K562 (cell line): ENCODE measurements around the gene CNNM3. TPM values are rescaled to one million over a fixed set of nuclear protein-coding genes. Genes with fewer than 3 reads are reported as not detected.

Experiments
- ATAC-seq: fragments of 200-7000 bp; cut with Tn5 transposase; 3 replicates; pipeline ENCODE4 v1.9.1; 2020; ENCODE audit warnings: moderate library complexity
- BruUV-seq: library from RNA; stranded (reverse); fragments of 400-500 nt; replicated peaks from 2 replicates; lab custom pipeline; 2021; lab: Mats Ljungman, UMichigan
- CTCF ChIA-PET: fragments of 300-600 bp; formaldehyde crosslinking; extraction: SDS; loops from one replicate; lab custom pipeline; 2021; ENCODE audit warnings: low intra/inter-chr PET ratio; lab: Yijun Ruan, JAX
- POLR2A ChIA-PET: fragments of 300-600, 350-650 bp; sonication (Branson Sonifier 250); formaldehyde crosslinking; extraction: SDS; loops from one replicate; lab custom pipeline; 2021; ENCODE audit warnings: antibody characterized with exemption, inconsistent platforms; lab: Yijun Ruan, JAX
- DNase-seq, 4 experiments: peaks; one replicate each; pipeline versions ENCODE4 v3.0.0 to v3.0.0-alpha.2; 2011 to 2018; ENCODE audit warnings: low spot score in 3 of 4, mixed read lengths in 3 of 4; ENCODE audit errors: extremely low read depth in 1 of 4
- FAIRE-seq: peaks from 2 replicates; lab custom pipeline; 2011; peaks lifted over from hg19 to GRCh38; lab: Jason Lieb, UNC
- H2AFZ ChIP-seq: 2 replicates; pipeline ENCODE4 v1.6.0; 2011; ENCODE audit warnings: low read depth, low read length, control low read depth, inconsistent platforms
- H3K27ac ChIP-seq: fragments of 200-600 bp; 3 replicates; pipeline ENCODE4 v1.8.0; 2011; ENCODE audit warnings: low read depth, mild to moderate bottlenecking, control low read depth, inconsistent platforms, low read length, moderate library complexity, mixed read lengths; ENCODE audit errors: extremely low read depth
- H3K27me3 ChIP-seq, 2 experiments: fragments of 300-600 bp in 1 of 2; 2 replicates in 1 of 2; 3 replicates in 1 of 2; pipeline versions ENCODE4 v1.6.0 to v1.8.0; 2011; ENCODE audit warnings: inconsistent platforms in 2 of 2, low read length in 2 of 2, mild to moderate bottlenecking in 1 of 2, mixed read lengths in 1 of 2, moderate library complexity in 1 of 2; ENCODE audit not compliant: control insufficient read depth in 2 of 2, insufficient read depth in 2 of 2
- H3K36me3 ChIP-seq: fragments of 300-600 bp; 3 replicates; pipeline ENCODE4 v1.8.0; 2011; ENCODE audit warnings: mild to moderate bottlenecking, low read length, inconsistent platforms; ENCODE audit not compliant: control insufficient read depth, insufficient read depth
- H3K4me1 ChIP-seq, 2 experiments: fragments of 200-600 bp in 1 of 2; replicated peaks in 1 of 2; 2 replicates in 1 of 2; 3 replicates in 1 of 2; pipeline versions ENCODE4 v1.5.1 to v1.8.0; 2011; ENCODE audit warnings: inconsistent platforms in 2 of 2, low read length in 2 of 2, mild to moderate bottlenecking in 1 of 2, mixed read lengths in 1 of 2, moderate library complexity in 1 of 2; ENCODE audit not compliant: control insufficient read depth in 2 of 2, insufficient read depth in 2 of 2
- H3K4me2 ChIP-seq: 2 replicates; pipeline ENCODE4 v1.6.1; 2011; ENCODE audit warnings: low read length, control low read depth, inconsistent platforms, mixed read lengths; ENCODE audit not compliant: insufficient read depth
- H3K4me3 ChIP-seq: fragments of 200-600 bp; sonication (generic), shearing (Covaris generic); 2 replicates; pipeline ENCODE4 v1.5.1; 2016; ENCODE audit warnings: control low read depth, inconsistent platforms
- H3K79me2 ChIP-seq: fragments of 200-600 bp; 3 replicates; pipeline ENCODE4 v1.8.0; 2011; ENCODE audit warnings: low read length, inconsistent platforms; ENCODE audit not compliant: control insufficient read depth, insufficient read depth
- H3K9ac ChIP-seq, 2 experiments: 2 replicates each; pipeline versions ENCODE4 v1.6.0 to v1.6.1; 2011; ENCODE audit warnings: low read depth in 2 of 2, low read length in 2 of 2, control low read depth in 1 of 2, inconsistent platforms in 1 of 2, mild to moderate bottlenecking in 1 of 2, mixed read lengths in 1 of 2; ENCODE audit not compliant: insufficient read depth in 1 of 2
- H3K9me1 ChIP-seq: one replicate; pipeline ENCODE4 v1.6.0; 2011; ENCODE audit warnings: inconsistent platforms, mild to moderate bottlenecking, low read length, moderate library complexity; ENCODE audit not compliant: control insufficient read depth, insufficient read depth
- H3K9me3 ChIP-seq: replicated peaks from 2 replicates; pipeline ENCODE4 v1.5.1; 2011; ENCODE audit warnings: low read depth, low read length, inconsistent platforms; ENCODE audit not compliant: control insufficient read depth, insufficient read depth
- H4K20me1 ChIP-seq: replicated peaks from 2 replicates; pipeline ENCODE4 v1.6.1; 2011; ENCODE audit warnings: low read length, inconsistent platforms, mixed read lengths; ENCODE audit not compliant: control insufficient read depth, insufficient read depth
- RBFOX2 ChIP-seq: fragments of 200-400 bp; formaldehyde crosslinking; IDR thresholded peaks from 2 replicates; pipeline ENCODE4 v1.6.1; 2017; ENCODE audit warnings: low read depth, mild to moderate bottlenecking, low read length, moderate library complexity
- WGBS: fragments of 100-300 bp; shearing (Covaris generic); methylation state at CpG from one replicate; pipeline ENCODE4 v1.1.6; 2016; ENCODE audit warnings: low coverage, mixed read lengths; ENCODE audit not compliant: insufficient coverage; ENCODE audit errors: missing lambda C conversion rate; 5-methylcytosine and 5-hydroxymethylcytosine counted together
- in situ Hi-C: fragments of 300-500 bp; cut with MboI; formaldehyde crosslinking; loops from 4 replicates; pipeline ENCODE4 v1.15.0; 2018; ENCODE audit warnings: inconsistent platforms, mixed read lengths
- intact Hi-C: fragments of 100-400 bp; cut with micrococcal nuclease; formaldehyde crosslinking; loops from 2 replicates; pipeline ENCODE4 v1.14.2; 2022
- polyA plus RNA-seq, 8 experiments: library from polyadenylated mRNA; depleted of rRNA in 4 of 8; stranded (reverse) in 5 of 8; unstranded in 3 of 8; fragments of >200 nt; fragmentation: Nextera tagmentation in 2 of 8; fragmentation: Illumina TruSeq in 1 of 8; extraction: Ambion mirVana in 2 of 8; extraction: Trizol in 1 of 8; gene quantifications; 2 replicates each; pipeline versions ENCODE4 v1.2.1 to v1.2.3, GENCODE V29; 2011 to 2014; ENCODE audit warnings: inconsistent platforms in 1 of 8, missing spikeins in 1 of 8
- total RNA-seq, 7 experiments: library from RNA; depleted of rRNA in 6 of 7; stranded (reverse); fragments of >200 nt in 6 of 7; fragmentation: Illumina TruSeq in 2 of 7; extraction: Trizol in 2 of 7; gene quantifications; 2 replicates each; pipeline versions ENCODE4 v1.2.1 to v1.2.3, GENCODE V29; 2011 to 2021; ENCODE audit warnings: low replicate concordance in 1 of 7
- TF ChIP-seq, protein P1 (sequence below): sonication (generic); formaldehyde crosslinking; IDR thresholded peaks from 2 replicates; pipeline ENCODE4 v1.8.1; 2023; ENCODE audit warnings: mild to moderate bottlenecking, missing genetic modification reagents

Gene CNNM3
- total and polyA plus RNA-seq, 9 of the 15 experiments (the other 6 are each of a cell fraction or from before 2014, with no cell fraction given): 1.4 to 16.9 (median 6.5) TPM

DNA sequence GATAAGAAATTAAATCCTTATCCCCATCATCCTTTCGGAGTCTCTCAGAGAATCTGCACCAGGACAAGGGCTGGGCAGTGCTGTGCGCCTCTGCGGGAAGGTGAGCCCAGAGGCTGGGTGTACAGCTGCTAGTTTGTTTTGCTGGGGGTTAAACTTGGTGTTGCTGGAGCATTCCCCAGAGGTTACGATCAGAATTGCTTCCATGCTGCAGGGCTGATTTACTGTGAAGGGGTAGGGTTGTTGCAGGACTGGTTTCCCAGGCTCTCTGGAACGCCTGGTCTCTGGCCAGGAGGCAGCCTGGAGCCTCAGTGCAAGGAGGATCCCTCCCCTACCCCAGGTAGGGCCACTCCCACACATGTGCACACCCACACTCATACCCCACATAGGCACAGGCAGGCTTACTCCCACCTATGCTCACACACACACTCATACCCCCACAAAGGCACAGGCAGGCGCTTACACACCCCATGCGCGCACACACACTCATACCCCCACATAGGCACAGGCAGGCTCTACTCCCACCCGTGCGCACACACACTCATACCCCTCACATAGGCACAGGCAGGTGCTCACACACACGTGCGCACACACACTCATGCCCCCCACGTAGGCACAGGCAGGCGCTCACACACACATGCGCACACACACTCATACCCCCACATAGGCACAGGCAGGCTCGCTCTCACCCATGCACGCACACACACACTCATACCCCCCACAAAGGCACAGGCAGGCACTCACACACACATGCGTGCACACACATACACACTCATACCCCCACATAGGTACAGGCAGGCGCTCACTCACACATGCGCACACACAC lies 44.1 kb upstream of the CNNM3 start:
- Histone ChIP-seq H3K27ac (no peak overlapping the region), H3K9me1 (no peaks in the 10 kb centered on the region), H3K4me1 (peaks cover 0 to 20% of the 10 kb centered on the region in 2 experiments; a peak in 2 of 5 replicates), H3K4me3 (no peak overlapping the region), H3K36me3 (no peaks in the 10 kb centered on the region), H3K4me2 (no peak overlapping the region), H2AFZ (no peak overlapping the region), H3K9ac (no peak overlapping the region; a peak in 1 of 4 replicates), H4K20me1 (no peaks in the 10 kb centered on the region), H3K27me3 (no peaks in the 10 kb centered on the region), H3K79me2 (no peaks in the 10 kb centered on the region; the same call in 2 of the 3 replicates), H3K9me3 (no peaks in the 10 kb centered on the region)
- no TSS peak for BruUV-seq
- ATAC-seq (no peak), FAIRE-seq (no peak), DNase-seq (peak in 1 of 4 experiments; percentile 34)
- CTCF ChIA-PET: no interaction called here
- intact Hi-C loops: no loop called here
- WGBS: 93% methylated on average over 20 of the region's 20 CpGs
- in situ Hi-C loops: no loop called here
- POLR2A ChIA-PET: no interaction called here
- 0 out of 2 replicates have a peak, but pooled peaks have one; percentile 17 for TF ChIP-seq RBFOX2
- TF ChIP-seq, protein P1, sequence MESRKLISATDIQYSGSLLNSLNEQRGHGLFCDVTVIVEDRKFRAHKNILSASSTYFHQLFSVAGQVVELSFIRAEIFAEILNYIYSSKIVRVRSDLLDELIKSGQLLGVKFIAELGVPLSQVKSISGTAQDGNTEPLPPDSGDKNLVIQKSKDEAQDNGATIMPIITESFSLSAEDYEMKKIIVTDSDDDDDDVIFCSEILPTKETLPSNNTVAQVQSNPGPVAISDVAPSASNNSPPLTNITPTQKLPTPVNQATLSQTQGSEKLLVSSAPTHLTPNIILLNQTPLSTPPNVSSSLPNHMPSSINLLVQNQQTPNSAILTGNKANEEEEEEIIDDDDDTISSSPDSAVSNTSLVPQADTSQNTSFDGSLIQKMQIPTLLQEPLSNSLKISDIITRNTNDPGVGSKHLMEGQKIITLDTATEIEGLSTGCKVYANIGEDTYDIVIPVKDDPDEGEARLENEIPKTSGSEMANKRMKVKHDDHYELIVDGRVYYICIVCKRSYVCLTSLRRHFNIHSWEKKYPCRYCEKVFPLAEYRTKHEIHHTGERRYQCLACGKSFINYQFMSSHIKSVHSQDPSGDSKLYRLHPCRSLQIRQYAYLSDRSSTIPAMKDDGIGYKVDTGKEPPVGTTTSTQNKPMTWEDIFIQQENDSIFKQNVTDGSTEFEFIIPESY (CRISPR knock-in tag): no peak
